22Rv1 (cell line): ENCODE results near the gene SLC22A15.

Source experiments
- H3K27ac ChIP-seq: fragments of 450-650 bp; 2 replicates; pipeline ENCODE4 v1.5.1; 2017
- CTCF ChIP-seq: fragments of 450-650 bp; IDR thresholded peaks from 2 replicates; pipeline ENCODE4 v1.5.1; 2017; ENCODE audit warnings: mild to moderate bottlenecking
- ZFX ChIP-seq: fragments of 450-650 bp; IDR thresholded peaks from 2 replicates; pipeline ENCODE4 v1.6.1; 2017; ENCODE audit warnings: antibody characterized with exemption, borderline replicate concordance

The SLC22A15 gene

GRCh38 chr1:116099919-116100318 is 123.6 kb downstream of the SLC22A15 start:
- TF ChIP-seq ZFX, result no peak
- TF ChIP-seq CTCF, result no peak
- no peak overlapping the region for H3K27ac ChIP-seq

- no peak overlapping the region for H3K27ac ChIP-seq
- no peak for TF ChIP-seq CTCF
- no peak for TF ChIP-seq ZFX
These were observed 128.4 kb downstream of the SLC22A15 start for GRCh38 chr1:116104667-116105066.

GRCh38 chr1:116105996-116106395 is 129.7 kb downstream of the SLC22A15 start:
- no peak overlapping the region for H3K27ac ChIP-seq

GRCh38 chr1:116106646-116107045 is 130.3 kb downstream of the SLC22A15 start:
- no peak overlapping the region for H3K27ac ChIP-seq
- TF ChIP-seq CTCF, result no peak
- no peak for TF ChIP-seq ZFX

More at GRCh38 chr1:116105996-116106395, 129.7 kb downstream of the SLC22A15 start:
- TF ChIP-seq CTCF, result no peak
- TF ChIP-seq ZFX, result no peak

- TF ChIP-seq CTCF (no peak), ZFX (no peak)
- no peak overlapping the region for H3K27ac ChIP-seq
These were observed 131.1 kb downstream of the SLC22A15 start for GRCh38 chr1:116107371-116107770.

GRCh38 chr1:116110567-116111523 is 134.5 kb downstream of the SLC22A15 start, which contains the start of gene MAB21L3:
Gene MAB21L3, plus strand, starts transcription at chr1:116111399. Its CDS starts 1,217 bp downstream, at chr1:116112616.
- H3K27ac ChIP-seq, result no peak within 1 kb of the TSS
- TF ChIP-seq CTCF, result no peak
- TF ChIP-seq ZFX, result no peak

GRCh38 chr1:116111524-116112021 is 135.3 kb downstream of the SLC22A15 start:
- no peak overlapping the region for H3K27ac ChIP-seq
- no peak for TF ChIP-seq ZFX
- no peak for TF ChIP-seq CTCF
